Activated CD4-positive, CD25-positive, alpha-beta regulatory T cell (primary cell): ENCODE data around the gene RALGPS1.

Experiments
- DNase-seq, 4 experiments: peaks; one replicate each; lab custom pipeline; 2025; lab: John Stamatoyannopoulos, UW

Gene RALGPS1

GRCh38 chr9:127263237-127263636, 348.7 kb downstream of the RALGPS1 start:
- DNase-seq, result no peak

- DNase-seq, result no peak
These were observed 349.1 kb downstream of the RALGPS1 start for GRCh38 chr9:127263664-127264063.

- no peak for DNase-seq
These were observed 350.1 kb downstream of the RALGPS1 start, which contains the start of gene GARNL3 for GRCh38 chr9:127264462-127265219. Gene GARNL3 (plus strand): TSS chr9:127264774. CDS start chr9:127264878, 104 bp downstream.

GRCh38 chr9:127267793-127268525, 353.4 kb downstream of the RALGPS1 start:
- no peak for DNase-seq

GRCh38 chr9:127269449-127269848, 354.9 kb downstream of the RALGPS1 start:
- DNase-seq, result no peak
